IPS-NIHi7 (cell line): ENCODE measurements around the gene ABCB7.
"Not testable (repeated sequence)": the region's sequence is repeated elsewhere in the genome, so short reads cannot be mapped to it uniquely, and the experiment has no call there.

ENCODE experiments used
- DNase-seq: peaks from one replicate; pipeline ENCODE4 v3.0.0; 2012; ENCODE audit warnings: mixed read lengths; ENCODE audit errors: extremely low spot score

The ABCB7 gene

DNA sequence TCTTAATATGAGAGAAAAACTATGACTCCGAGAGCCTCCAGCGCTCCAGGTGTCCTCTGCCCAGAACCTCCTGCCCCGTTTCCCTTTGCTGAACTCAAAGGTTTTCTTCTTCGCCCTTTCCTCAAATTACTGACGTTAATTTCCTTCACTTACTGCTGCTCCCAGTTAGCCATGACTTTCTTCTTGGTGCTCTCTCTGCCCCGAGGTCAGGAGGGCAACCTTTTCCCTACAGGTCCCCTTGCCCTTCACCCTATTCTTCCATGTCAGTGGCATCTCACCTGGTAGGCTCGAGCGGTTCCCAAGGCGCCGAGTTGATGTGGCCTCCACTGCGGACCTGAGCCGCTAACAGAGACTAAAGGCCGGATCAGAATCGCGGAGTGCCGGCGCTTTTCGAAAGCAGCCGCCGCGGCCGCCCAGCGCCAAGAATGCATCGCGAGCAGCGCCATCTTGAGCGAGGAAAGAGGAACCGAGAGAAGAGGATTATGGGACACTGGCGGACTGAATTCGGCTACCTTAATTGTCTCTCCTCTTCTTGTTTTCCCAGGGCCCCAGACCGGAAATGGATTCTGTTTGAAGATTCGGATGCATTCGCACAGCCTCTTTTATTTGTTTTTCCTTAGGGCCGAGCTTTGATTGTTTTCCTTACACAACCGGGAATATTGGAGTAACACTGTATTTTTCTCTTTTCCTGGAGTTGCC, at the start of gene ABCB7:
Gene ABCB7, minus strand, starts transcription at position 457 of the 699 bp plus-strand sequence. Its CDS starts 11 bp downstream, at position 446.
- peak; percentile 58 for DNase-seq

GRCh38 chrX:75188415-75189206, 32.5 kb upstream of the ABCB7 start:
- not testable (repeated sequence) for DNase-seq

DNA sequence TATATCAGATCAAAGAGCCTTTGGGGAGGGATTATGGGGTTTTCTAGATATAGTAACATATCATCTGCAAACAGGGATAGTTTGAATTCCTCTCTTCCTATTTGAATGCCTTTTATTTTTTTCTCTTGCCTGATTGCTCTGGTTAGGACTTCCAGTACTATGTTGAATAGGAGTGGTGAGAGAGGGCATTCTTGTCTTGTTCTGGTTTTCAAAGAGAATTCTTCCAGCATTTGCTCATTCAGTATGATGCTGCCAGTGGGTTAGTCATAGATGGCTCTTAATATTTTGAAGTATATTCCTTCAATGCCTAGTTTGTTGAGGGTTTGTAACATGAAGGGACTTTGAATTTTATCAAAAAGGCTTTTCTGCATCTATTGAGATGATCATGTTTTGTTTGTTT, 25.6 kb upstream of the ABCB7 start:
- no peak for DNase-seq

GRCh38 chrX:75179536-75180293, 23.6 kb upstream of the ABCB7 start:
- DNase-seq, result not testable (repeated sequence)

DNA sequence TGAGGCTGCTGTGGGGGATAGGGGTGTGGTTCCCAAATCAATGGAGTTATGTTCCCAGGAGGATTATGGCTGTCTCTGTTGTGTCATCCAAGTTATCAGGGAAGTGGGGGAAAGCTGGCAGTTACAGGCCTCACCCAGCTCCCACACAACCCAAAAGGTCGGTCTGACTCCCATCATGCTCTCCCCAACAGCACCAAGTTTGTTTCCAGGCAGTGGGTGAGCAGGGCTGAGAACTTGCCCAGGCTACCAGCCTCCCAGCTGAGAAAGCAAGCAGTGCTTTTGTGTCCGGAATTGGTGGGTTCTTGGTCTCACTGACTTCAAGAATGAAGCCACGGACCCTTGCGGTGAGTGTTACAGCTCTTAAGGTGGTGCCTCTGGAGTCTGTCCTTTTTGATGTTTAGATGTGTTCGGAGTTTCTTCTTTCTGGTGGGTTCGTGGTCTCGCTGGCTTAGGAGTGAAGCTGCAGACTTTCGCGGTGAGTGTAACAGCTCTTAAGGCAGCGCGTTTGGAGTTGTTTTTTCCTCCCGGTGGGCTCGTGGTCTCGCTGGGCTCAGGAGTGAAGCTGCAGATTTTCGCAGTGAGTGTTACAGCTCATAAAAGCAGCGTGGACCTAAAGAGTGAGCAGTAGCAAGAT, 16.3 kb upstream of the ABCB7 start:
- DNase-seq, result not testable (repeated sequence)

DNA sequence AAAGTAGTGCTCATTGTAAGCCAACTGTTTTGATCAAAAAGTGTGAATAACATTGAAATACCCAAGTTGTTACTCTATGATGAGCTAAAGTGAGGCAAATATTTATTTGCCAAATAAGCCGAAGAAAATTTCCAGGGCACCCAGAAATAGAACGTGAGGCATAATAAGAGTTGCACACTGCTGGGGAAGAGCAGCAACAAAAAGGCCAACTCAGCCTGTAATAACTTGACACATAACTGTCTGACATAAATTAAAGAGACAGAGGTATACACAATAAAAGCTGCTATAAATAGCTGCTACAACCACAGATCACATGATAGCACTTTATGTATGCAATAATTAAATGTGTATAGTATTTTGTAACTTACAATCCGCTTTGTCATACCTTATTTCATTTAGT, 2.0 kb upstream of the ABCB7 start:
- DNase-seq, result no peak

GRCh38 chrX:75156531-75156945, 455 bp upstream of the ABCB7 start:
- DNase-seq, result no peak

DNA sequence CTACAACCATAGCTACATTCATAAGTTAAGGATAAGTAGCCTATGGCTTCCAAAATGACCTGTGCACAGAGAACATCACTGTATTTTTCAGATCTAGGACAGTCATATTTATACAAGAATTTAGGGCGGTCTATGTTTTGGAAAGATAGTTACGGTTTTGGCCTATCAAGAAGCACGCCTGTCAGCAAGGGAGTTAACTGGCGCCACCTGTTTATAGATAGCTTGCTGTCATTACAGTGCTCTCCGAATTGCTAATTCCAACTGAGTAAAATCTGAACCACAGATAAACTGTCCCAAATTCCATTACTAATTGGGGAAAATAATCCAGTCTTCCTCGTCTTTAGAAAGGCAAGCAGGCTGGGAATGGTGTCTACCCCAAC, 646 bp downstream of the ABCB7 start:
- no peak for DNase-seq

DNA sequence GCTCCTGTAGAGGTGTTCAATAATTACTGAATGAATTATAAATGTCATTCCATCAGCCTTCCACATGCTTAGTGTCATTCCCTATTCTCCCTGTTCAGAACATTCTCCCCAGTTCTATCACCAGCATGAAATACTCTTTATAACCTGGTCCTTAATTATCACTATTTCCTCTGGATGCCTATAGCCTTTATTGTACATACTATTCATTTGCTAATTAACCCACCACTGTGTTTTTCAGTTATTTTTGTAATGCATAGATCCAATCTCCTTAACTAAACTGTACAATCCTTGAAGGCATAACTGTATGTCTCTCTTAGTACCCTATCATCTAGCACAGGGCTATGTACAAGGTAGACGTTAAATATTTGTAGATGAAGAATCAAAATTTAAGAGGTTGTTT, 1.2 kb downstream of the ABCB7 start:
- DNase-seq, result no peak

DNA sequence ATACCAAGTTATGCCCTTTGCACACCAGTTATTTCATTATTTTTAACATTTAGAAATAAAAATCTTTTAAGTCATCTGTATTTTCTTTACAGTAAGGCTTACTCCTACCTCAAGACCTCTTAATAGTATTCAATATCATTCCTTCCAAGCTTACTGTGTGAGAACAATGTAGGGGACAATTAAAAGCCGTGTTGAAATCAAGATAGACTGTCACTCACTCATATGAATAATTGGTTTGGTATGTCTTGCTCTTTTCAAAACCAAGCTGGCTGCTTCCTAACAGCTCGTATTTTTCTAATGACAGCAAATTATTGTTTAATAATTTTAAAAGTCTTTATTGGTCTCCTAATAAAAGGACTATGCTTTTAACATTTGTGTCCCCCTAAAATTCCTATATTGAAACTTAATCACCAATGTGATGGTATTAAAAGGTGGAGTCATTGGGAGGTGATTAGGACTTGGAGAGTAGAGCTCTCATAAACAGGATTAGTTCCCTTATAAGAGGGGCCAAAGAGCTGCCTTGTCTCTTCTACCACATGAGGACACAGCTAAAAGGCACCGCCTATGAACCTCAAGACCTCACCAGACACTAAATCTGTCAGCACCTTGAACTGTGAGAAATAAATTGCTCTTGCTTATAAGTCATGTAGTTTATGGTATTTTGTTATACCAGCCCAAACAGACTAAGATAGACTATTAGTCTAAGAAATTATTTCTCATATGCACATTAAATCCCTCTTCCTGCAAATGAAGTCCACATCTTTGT, 4.1 kb downstream of the ABCB7 start:
- no peak for DNase-seq

- DNase-seq, result no peak
Measured at GRCh38 chrX:75149654-75150053, 6.4 kb downstream of the ABCB7 start.

DNA sequence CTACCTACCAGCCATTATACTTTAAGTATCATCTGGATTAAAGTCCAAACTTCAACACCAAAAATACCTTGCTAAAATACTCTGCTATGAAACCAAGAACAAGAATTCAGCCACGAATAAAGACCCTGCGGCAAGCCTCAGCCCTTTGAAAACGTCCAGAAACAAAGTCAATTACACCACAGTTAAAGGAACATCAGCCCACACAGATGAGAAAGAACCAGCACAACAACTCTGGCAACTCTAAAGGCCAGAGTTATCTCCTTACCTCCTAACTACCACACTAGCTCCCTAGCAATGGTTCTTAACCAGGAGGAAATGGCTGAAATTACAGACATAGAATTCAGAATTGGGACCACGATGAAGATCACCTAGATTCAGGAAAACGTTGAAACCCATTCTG, 23.4 kb downstream of the ABCB7 start:
- DNase-seq, result no peak

- DNase-seq, result no peak
Measured at GRCh38 chrX:75131973-75132627, 24.0 kb downstream of the ABCB7 start.

GRCh38 chrX:75129069-75129468, 27.0 kb downstream of the ABCB7 start:
- not testable (repeated sequence) for DNase-seq

DNA sequence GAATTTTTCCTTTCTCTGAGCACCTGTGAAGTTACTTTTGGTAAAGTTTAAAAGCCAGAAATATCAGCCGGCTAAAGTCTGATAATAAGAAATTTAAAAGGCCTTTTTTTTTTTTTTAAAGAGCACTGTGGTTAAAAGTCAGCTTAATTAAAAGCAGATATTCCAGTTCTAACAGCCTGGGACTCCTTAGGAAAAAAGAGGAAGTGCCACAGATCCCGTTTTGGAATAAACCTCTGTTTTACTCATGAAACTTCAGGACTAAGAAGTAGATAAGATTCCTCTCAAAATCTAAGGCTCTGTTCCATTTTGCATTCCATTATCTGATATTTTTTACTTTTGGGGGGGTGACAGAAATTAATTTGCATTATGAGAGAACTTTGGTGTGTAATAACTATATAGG, 37.8 kb downstream of the ABCB7 start:
- DNase-seq, result no peak

DNA sequence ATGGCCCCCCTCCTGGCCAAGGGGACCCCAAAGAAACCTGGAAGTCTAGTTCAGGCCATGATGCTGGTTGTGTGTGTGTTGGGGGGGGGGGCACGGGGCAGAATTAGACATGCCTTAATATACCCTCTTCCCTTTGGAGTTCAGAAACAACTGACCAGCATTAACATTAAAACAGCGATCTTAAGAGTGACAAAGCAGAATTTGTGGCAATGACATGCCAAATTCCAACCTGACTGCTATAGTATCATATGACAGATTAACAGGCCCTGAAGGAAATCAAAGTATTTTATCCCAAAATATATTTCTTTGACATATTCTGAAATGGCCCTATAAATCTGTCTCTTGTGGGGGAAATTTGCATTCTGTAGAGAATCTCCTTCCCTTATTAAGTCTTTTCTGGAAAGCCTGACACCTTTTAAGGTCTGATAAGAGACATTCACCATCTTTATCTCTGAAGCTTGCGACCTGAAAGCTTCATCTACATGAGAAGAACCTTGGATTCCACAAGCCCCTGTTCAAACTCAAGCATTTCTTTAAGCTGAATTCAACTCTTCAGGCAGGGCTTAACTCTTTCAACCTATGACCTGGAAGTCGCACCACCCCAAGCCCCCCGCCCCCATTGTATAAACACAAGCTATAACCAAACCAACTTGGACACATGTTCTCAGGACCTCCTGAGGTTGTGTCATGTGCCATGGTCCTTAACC, 40.2 kb downstream of the ABCB7 start:
- peak; percentile 8 for DNase-seq

DNA sequence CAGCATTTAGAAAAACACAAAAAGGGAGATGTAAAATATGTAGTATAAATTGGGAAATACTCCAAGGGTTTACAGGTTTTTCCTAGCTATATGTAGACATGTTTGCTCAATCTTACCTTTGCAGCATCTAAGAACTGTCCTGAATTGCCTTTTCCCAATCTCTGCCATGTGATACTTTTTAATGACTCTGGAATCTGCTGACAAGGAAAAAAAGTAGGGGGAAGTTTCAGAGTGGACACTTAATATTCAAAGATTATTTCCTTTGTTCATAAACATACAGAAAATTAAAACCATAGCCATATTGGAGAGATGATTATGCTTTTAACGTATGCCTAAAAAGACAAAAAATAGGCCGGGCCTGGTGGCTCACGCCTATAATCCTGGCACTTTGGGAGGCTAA, 41.4 kb downstream of the ABCB7 start:
- DNase-seq, result no peak

- no peak for DNase-seq
Measured at GRCh38 chrX:75113664-75114063, 42.4 kb downstream of the ABCB7 start.

GRCh38 chrX:75107863-75108509, 48.1 kb downstream of the ABCB7 start:
- DNase-seq, result no peak

DNA sequence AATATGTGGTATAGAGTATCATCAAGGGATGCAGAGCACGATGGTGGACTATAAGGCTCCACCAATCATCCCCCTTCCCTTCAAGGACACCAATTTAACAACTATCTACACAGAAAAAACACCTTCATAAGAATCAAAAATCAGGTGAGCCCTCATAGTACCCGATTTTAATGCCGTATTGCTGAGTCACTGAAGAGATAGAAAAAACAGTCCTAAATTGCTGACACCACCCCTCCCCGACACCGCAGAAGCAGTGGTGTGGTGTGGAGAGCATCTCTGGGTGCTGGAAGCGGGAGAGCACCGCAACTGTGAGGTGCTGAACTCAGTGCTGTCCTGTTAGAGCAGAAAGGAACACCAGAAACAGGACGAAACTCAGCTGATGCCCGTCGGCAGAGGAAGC, 49.3 kb downstream of the ABCB7 start:
- DNase-seq, result no peak
